CD4-positive, alpha-beta T cell treated with Interleukin-2 at 100 ng/mL for 4 hours (primary cell): Measurements from ENCODE around the gene HLCS.
"Not testable (repeated sequence)": the region's sequence is repeated elsewhere in the genome, so short reads cannot be mapped to it uniquely, and the experiment has no call there.

Experiments
- DNase-seq: peaks from one replicate; pipeline ENCODE4 v3.0.0-alpha.2; 2020; ENCODE audit warnings: low spot score

HLCS gene

DNA sequence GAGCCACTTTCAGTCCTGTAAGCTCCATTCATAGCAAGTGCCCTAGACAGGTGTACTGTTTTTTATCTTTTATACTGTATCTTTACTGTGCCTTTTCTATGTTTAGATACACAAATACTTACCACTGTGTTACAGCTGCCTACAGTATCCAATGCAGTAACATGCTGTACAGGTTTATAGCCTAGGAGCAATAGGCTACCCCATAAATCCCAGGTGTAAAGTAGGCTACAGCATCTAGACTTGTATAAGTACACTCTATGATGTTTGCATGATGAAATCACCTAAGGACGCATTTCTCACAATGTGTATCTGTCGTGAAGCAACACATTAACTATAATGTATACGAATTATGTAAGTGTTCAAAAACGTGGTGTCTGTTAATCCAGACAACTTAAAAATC, 10.7 kb downstream of the HLCS start:
- no peak for DNase-seq

DNA sequence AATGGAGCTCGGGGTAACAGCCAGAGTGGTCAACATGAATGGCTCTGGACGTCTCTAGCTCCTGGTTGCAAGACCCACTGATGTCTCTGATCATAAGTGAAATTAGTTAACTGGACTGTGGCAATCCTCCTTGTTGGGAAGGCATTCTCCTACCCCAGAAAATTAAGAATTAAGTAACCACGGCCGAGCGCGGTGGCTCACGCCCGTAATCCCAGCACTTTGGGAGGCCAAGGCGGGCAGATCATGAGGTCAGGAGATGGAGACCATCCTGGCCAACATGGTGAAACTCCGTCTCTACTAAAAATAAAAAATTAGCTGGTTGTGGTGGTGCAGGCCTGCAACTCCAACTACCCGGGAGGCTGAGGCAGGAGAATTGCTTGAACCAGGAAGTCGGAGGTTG, 14.1 kb downstream of the HLCS start:
- not testable (repeated sequence) for DNase-seq

DNA sequence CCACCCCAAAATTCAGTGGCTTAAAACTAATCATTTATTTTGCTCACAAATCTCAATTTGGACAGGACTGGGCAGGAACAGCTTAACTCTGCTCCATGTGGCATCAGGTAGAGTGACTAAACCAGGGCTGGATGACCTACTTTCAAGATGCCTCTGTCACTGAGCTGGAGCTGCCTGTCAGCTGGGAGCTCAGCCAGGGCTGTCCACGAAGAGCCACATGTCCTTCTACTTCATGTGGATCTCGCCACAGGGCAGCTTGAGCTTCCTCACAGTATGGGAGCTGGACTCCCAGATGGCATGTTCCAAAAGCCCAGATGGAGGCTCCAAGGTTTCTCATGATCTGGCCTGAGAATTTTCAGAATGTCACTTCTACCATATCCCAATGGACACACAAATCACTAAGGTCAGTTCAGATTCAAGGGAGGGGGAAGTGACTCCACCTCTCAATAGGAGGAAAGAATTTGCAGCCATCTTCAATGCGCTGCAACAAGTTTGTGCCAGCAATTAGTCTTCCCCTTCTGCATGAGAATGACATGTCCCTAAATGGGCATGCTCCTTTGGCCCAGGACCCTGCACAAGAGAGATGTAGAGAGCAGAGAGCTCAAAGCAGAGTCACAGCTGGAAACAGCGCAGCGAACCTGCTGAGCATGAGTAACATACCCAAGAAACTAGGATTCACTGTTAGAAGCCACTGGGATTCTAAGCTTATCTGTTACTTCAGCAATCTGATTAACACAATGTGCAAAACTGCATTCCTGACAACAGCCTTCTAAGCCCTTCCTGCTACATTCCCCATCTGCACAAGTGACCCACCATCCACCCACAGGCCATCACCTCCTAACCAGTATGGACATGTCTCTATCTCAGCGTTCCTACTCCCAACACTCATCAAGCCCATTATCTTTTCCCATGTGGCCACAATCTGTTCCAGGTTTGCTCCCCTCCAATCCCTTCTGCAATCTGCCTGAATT, 17.0 kb downstream of the HLCS start:
- no peak for DNase-seq

DNA sequence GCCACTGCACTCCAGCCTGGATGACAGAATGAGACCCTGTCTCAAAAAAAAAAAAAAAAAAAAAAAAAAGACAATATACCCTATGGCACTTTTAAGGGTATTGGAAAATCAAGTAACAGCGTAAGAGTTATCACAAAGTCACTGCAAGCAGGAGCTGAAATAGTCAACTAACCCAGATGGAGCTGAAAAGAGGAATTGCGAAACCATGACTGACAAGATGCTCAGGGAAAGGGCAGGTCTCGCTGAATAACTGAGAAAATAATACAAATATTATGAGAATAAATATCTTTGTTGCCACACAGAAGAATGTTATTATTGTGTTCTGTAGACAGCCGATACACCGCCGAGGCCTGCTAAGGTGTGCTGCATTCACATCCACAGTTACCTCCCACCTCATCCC, 17.8 kb downstream of the HLCS start:
- DNase-seq, result no peak

DNA sequence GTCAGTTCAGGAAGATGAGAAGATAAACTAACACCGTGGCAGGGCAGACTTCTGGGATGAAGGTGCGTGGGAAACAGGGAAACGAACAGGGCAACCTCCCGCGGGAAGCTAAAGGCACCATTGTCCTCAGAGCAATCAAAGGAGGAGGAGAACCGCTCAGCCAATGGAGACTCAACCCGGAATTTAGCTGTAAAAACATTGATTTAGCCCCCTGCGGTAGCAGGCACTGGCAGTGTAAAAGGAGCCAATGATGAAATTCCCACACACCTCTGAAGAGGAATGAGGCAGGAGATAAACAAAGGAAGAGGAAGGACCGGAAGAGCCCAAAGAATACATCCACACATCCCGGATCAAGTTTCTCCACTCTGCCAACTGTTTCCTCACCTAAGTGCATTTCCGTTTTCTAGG, 19.5 kb downstream of the HLCS start:
- no peak for DNase-seq

DNA sequence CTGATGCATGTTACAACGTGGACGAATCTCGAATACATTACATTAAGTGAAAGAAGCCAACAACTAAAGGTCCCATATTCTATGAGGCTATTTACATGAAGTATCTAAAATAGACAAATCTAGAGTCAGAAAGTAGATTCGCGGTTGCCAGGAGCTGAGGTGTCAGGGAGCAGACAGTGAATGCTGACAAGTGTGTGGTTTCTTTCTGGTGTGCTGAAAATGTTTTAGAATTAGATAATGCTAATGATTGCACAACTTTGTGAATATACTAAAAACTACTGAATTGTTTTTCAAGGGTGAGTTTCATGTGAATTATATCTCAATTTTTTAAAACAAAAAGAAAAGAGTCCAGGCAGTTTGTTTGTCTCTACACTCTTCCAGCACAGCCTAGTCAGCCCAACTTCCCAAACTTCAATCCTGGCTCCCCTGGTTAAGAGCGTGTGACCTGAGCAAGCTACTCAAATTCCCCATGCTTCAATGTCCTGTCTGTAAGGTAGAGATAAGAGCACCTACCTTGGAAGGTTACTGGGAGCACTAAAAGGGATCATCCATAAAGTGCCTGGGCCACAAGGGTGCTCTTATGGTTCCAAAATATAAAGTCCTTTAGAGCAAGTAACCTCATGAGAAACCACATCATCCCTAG, 20.9 kb downstream of the HLCS start:
- no peak for DNase-seq

DNA sequence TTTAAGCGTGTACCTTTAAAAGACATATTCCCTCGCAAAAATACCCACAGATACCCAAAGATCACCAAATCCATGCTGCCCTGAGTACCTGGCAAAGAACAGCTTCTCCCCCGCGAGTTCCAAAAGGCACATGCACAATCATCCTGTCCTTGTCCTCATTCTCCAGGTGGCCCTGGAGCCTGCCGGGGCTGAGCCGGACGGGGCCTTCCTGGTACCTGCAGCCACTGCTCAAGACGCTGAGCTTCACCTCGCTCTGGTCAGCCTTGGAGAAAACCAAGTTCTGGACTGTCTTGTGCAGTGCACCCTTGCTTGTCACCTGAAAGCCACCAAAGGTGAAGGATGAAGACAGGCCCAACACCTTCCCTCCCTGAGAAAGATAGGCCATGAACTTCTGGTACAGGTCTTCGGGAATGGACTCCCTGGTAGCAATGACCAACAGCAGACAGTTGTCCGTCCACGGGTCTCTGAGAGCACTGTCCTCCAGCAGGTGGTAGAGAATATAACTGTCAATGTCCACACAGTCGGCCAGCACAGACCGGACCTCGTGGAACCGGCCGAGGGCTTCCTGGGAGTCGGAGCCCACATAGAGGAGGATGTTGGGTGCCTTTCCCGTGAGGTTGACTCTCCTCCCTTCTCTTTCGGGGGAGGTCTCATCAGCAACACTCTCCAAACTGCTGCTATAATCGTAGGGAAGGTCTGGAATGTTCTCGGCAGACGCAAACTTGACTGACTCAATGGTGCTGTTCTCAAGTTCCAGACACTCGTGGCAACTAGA, 29.9 kb downstream of the HLCS start:
- DNase-seq, result no peak

DNA sequence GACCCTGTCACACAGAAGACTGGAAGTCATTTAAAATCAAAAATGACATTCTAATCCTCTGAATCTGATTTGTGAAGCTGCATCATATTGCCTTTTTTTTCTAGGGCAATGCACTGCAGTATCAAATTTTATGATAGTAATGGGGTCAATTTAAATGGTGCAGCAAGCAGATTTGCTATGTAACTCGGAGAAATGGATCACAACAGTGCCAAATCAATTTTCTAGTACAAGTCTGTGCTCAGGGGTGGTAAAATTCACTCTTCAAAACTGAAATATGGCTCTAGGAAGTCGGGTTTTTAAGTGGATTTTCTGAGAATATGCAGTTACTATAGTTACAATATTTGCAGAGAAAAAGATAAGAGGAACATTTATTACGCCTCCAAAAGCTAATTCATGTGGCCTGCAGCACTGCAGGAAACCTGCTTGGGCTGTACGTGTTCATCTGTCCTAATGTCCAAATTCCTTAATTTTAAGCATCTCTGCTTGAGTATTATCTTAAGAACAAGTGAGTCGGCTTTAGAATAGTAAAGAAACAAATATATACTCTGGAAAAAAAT, 31.5 kb downstream of the HLCS start:
- DNase-seq, result no peak

DNA sequence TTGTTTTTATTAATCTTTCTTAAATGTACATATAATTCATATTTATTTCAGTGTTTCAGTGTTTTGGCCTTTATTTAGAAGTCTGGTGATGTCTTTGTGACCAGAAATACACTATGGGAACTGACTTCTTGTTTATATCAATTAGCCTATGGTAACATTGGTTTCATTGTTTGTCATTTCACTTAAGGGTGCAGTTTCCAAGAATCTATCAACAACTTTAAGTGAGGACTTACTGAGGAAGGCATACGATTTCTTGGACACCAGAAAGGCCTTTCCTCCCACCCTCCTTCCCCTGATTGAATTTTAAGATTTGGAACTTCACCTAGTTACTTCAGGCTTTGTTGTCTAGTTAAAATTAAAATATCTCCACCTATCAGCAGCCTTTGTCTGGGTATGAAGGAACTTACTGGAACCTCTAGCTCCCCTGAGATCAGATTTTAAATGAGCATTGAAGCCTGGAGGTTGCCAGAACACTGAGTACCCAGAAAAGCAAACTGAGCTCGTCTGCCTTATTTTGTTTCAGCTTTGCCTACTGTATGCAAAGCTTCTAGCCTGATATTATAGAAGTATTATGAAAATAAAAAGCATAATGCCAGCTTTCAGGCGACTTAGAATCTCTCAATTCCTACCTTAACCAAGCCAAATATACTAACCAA, 34.2 kb downstream of the HLCS start:
- no peak for DNase-seq

DNA sequence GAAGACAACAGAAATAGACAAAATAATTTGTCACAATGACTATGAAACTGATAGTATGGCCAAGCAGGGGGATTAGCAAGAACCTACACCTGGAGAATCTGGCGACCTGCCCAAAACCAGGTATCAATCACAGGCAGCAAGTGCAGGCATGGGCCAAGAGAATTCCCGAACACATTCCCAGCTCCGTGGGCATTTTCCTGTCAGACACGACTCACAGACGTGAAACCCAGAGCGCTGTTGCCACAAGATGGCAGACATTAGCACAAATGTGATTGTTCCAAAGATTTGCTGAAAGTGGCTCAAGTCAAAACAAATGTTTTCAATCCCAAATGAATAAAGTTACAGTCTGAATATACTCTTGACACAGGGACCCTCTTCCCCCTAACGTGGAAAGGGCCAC, 36.8 kb downstream of the HLCS start:
- no peak for DNase-seq

DNA sequence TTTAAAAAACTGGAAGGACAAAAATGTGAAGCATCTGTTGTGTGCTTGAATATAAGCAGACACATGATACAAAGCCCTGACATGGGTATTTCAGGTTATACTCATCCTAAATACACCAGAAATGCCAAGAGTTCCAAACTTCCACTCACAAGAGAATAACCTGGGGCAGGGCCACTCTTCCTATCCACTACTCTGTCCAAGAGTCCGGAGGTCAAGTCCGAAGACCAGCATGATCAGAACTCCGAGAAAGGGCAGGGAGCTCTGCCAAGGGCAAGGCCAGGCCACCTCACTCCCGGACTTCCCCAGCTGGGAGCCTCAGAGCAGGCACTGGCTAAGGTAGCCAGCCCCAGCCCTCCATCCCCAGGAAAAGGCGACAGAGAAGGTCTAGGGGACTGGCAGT, 37.5 kb downstream of the HLCS start:
- DNase-seq, result no peak

DNA sequence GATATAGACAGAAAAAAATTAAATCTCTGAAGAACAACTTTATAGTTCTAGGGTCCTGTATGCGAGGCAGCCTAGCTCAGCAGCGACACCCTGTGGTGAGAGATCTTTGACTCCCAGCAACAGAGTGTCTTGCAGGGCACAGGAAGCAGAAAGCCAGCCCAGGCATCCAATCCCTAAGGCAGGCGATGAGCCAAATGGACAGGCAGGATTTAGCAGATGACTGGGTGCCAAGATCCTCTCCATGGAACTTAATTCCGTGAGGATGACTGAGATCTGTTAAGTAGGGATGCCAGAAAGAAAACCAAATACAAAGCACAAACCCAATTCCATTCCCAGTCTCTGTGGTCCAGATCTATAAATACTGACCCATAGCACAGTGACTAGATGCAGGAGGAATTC, 38.8 kb downstream of the HLCS start:
- peak; percentile 63 for DNase-seq

DNA sequence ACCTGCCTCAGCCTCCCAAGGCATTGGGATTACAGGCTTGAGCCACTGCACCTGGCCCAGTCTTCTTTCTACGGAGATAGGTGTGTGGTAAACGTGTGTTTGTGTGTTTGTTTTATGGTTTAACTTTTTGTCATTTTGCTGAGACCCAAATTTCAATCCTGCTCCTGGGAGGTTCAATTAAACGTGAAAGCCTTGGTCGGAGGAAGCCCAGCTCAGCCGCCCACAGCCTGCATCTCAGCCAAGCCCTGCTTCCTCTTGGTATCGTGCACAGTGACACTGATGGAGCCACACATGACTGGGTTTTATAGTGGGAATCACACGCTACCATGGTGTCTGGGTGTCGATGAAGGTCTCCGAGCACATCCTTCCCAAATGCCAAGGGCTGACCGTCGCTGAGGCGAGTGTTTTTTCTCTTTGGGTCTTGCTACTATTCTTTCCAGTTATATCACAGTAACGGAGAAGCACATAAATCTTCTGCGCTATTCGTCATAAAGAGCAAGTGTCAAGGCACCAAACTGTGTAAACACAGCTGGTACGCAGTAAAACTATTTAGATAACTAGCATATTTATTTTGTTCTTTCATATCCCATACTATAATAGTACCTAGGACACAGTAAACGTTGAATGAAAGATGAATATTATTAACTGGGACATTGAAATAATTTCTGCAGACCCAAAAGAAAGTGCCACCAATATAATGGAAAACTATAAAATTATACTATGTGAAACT, 39.3 kb downstream of the HLCS start:
- DNase-seq, result no peak

DNA sequence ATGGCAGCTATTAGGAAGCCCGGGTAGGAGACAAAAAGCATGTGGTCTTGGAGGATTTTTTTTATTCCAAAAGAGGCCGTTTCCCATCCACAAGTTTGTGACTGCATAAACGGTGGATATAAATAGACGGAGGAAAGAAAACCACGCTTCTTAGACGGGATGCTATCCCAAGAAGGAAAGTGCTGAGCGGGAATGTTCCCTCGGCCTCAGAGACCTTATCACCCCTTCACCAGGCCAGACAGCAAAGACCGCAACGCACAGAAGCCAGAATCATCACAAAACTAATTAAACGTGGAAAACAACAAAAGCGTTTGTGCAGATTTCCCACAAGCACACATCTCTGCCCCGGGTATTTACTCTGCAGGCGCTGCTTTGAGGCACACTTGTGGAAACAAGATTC, 43.2 kb downstream of the HLCS start:
- DNase-seq, result no peak

DNA sequence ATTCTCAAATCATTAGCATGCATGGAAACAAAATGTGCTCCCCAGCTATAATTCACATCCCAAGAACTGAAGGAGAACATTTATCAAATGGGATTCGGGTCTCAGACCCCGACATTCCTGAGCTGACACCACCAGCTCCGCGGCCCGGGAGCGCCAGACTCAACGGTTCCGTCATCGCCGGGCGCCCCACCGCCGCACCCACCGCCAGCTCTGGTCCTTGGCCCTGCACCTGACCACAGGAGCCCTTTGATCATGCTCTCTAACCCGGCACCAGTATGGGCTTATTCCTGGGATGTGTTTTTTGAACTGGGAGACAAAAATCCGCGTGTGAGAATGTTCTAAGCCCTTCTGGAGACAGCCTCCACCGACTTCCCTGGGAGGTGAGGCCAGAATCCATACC, 43.6 kb downstream of the HLCS start:
- DNase-seq, result no peak

DNA sequence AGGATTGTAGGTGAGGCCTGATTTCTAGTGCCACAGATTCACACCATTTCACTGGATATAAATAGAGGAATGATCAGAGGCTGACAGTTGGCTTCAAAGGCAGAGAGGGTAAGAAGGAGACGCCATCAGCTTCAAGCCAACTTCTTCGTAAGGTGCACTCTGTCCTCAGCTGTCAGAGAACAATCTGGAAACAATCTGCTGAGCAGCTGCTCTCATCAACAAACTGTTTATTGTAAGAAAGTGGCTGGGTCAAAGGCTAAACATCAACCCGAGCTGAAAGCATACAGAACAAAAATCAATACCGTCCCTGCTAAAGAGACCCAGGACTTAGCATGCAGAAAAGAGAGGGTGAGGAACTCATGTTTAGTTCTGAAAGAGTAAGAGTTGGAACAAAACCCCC, 48.2 kb downstream of the HLCS start:
- DNase-seq, result no peak

DNA sequence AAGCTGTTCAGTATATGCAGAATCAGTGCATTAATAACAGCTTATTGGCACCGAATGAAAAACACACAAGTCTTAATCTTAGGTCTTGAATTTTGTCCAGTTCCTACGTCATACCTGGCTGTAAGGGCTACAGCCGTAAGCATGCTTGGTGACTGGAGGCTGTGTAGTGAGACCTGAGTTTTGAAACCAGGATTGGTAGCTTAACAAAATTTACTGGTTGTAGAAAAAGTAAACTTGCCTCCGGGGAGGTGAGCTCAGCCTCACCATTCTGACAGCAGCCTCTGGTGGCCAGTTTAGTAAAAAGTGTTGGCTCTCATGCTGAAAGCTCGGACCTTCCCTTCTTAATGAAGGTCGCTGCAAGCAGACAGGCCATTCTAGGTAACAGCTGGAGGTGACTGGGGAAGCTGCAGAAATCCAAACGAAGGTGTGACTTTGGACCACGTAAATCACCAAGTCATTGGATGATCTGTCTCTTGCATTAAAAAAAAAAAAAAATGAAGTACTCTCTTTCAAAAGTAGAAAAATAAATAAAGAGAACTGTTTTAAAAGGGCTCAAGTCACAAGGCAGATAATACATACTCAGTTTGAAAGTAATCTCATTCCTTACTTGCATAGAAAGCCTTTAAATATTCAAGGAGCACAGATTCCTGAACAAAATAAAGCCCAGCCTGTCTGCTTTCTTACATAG, 48.9 kb downstream of the HLCS start:
- no peak for DNase-seq

DNA sequence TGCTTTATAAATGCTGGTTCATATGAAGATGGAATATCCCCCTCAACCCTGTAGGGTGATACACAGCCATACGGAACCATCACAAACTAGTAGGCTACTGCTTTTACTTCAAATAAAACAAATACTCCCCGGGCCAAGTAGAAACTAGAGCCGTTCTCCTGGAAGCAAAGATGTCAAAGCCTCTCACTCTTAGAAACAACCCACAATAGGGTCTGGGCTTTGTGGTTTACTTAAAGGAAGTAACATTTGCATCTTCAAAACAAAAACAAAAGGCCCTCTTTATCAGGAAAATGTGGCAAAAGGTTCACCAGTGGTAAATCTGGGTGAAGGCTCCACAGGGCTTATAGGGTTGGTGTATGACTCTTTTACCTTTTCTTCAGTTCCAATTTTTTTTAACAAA, 49.8 kb downstream of the HLCS start:
- no peak for DNase-seq

DNA sequence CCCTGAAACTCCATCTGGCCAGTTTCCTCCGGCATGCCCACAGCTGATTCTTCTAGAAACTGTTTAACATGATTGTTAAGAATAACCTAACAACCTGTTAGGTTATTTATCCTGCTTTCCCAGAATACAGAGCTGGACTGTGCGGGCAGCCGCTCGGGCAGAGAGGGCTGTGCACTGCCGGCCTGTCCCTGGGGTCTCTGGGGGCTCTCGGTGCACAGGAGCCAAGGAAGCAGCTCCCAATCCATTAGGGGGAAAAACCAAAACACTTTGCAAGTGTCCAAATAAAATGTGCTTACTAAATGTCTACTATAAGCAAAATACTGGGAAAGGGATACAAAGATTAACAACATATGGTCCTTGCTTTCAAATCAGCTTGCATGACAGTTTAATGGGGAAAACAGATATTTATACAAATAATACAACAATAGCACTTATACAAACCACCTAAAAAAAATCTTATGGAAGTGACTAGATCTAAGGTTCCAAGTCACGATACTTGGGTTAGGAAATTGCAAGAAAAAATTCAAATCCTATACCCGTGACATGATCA, 50.7 kb downstream of the HLCS start:
- no peak for DNase-seq

DNA sequence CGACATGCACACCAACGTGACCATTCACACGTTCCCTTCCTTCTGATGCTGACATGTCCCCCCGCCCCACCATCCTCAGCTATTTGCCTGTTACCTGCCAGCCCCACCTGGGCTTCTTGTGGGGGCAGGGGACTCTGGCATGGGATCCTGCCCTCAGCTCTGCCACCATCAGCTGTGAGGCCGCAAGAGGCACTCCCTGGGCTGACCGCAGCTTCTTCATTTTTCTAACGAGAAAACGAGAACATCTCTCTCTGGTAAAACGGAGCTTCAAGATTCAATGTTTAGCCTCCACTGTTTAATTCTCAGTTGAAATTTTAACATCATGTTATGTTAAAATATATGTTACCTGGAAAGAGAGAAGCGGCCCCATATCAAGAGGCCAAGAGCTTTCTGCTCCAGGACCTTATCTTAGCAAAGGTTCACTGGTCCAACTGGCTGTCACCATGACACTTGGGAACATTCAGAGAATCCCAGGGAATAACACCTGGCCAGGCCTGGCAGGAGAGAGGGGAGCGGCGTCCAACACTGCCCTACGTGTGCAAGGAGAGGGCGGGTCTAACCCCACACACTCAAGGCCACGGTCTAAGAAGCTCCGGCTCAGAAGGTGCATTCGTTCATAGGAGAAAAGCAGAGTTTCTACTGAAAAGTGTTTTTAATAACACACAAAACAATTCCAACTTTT, 51.3 kb downstream of the HLCS start:
- DNase-seq, result no peak
